GM12878 (cell line): Measurements from ENCODE around the gene RSRP1. TPM values are rescaled to one million over a fixed set of nuclear protein-coding genes. Genes with fewer than 3 reads are reported as not detected.

Experiments
- ATAC-seq: fragments of 200-7000 bp; cut with Tn5 transposase; 3 replicates; pipeline ENCODE4 v1.9.1; 2020; ENCODE audit warnings: mild to moderate bottlenecking, moderate library complexity
- BruUV-seq: library from RNA; stranded (reverse); fragments of 400-500 nt; replicated peaks from 2 replicates; lab custom pipeline; 2021; lab: Mats Ljungman, UMichigan
- CTCF ChIA-PET: fragments of 300-600 bp; sonication (Branson Sonifier 250); formaldehyde crosslinking; extraction: SDS; loops from one replicate; lab custom pipeline; 2021; ENCODE audit warnings: inconsistent platforms; lab: Yijun Ruan, JAX
- POLR2A ChIA-PET: fragments of 350-600 bp; formaldehyde crosslinking; extraction: SDS; loops from one replicate; lab custom pipeline; 2021; ENCODE audit warnings: inconsistent platforms; lab: Charles Lee
- RAD21 ChIA-PET: fragments of 300-600 bp; sonication (Branson Sonifier 250); formaldehyde crosslinking; loops from one replicate; lab custom pipeline; 2023; ENCODE audit warnings: antibody characterized with exemption; ENCODE audit not compliant: unreplicated experiment; lab: Charles Lee
- SMC1A ChIA-PET: fragments of 300-600 bp; sonication (Branson Sonifier 250); formaldehyde crosslinking; loops from one replicate; lab custom pipeline; 2023; ENCODE audit not compliant: unreplicated experiment, uncharacterized antibody; lab: Charles Lee
- DNase-seq: peaks from one replicate; pipeline ENCODE4 v3.0.0-alpha.2; 2011; ENCODE audit warnings: low read depth, low spot score
- FAIRE-seq: peaks from 3 replicates; lab custom pipeline; 2011; peaks lifted over from hg19 to GRCh38; lab: Jason Lieb, UNC
- H2AFZ ChIP-seq: 2 replicates; pipeline ENCODE4 v1.6.0; 2011; ENCODE audit warnings: low read depth, low read length, control low read depth; ENCODE audit not compliant: control insufficient read depth
- H3K27ac ChIP-seq: 2 replicates; pipeline ENCODE4 v1.5.1; 2011; ENCODE audit warnings: control low read depth; ENCODE audit not compliant: control insufficient read depth, insufficient read depth
- H3K27me3 ChIP-seq, 2 experiments: replicated peaks in 1 of 2; 2 replicates each; pipeline versions ENCODE4 v1.6.0 to v1.6.1; 2011; ENCODE audit warnings: low read length in 1 of 2; ENCODE audit not compliant: control insufficient read depth in 2 of 2, insufficient read depth in 2 of 2
- H3K36me3 ChIP-seq, 2 experiments: 2 replicates each; pipeline ENCODE4 v1.5.1; 2011; ENCODE audit warnings: low read length in 1 of 2; ENCODE audit not compliant: control insufficient read depth in 2 of 2, insufficient read depth in 2 of 2
- H3K4me1 ChIP-seq: 2 replicates; pipeline ENCODE4 v1.6.1; 2011; ENCODE audit warnings: mild to moderate bottlenecking, low read length, moderate library complexity, mixed read lengths; ENCODE audit not compliant: control insufficient read depth, insufficient read depth
- H3K4me2 ChIP-seq: 2 replicates; pipeline ENCODE4 v1.6.0; 2011; ENCODE audit warnings: control low read depth; ENCODE audit not compliant: control insufficient read depth, insufficient read depth
- H3K4me3 ChIP-seq: fragments of 200-600 bp; sonication (generic); 2 replicates; pipeline ENCODE4 v1.5.1; 2016
- H3K79me2 ChIP-seq: 2 replicates; pipeline ENCODE4 v1.6.0; 2011; ENCODE audit warnings: low read length; ENCODE audit not compliant: control insufficient read depth, insufficient read depth
- H3K9ac ChIP-seq: 2 replicates; pipeline ENCODE4 v1.8.0; 2011; ENCODE audit warnings: low read length, control low read depth, mixed read lengths; ENCODE audit not compliant: control insufficient read depth, insufficient read depth
- H3K9me3 ChIP-seq: replicated peaks from 3 replicates; pipeline ENCODE4 v1.5.1; 2011; ENCODE audit warnings: mild to moderate bottlenecking, low read length; ENCODE audit not compliant: control insufficient read depth, insufficient read depth
- H4K20me1 ChIP-seq: 2 replicates; pipeline ENCODE4 v1.6.0; 2011; ENCODE audit not compliant: control insufficient read depth, insufficient read depth
- KAT2A ChIP-seq: conservative IDR thresholded peaks from 2 replicates; pipeline ENCODE4 v1.6.1; 2011; ENCODE audit warnings: low read depth, low read length; ENCODE audit not compliant: control insufficient read depth
- PAX8 ChIP-seq: fragments of 450-650 bp; IDR thresholded peaks from 2 replicates; pipeline ENCODE4 v1.6.1; 2017; ENCODE audit warnings: mild to moderate bottlenecking, moderate library complexity
- RELA ChIP-seq: fragments of 450-650 bp; IDR thresholded peaks from 2 replicates; pipeline ENCODE4 v1.8.0; 2014; ENCODE audit warnings: borderline replicate concordance; ENCODE audit not compliant: partially characterized antibody
- SMC3 ChIP-seq: IDR thresholded peaks from 2 replicates; pipeline ENCODE4 v1.6.1; 2011; ENCODE audit warnings: low read length, improper control_type of control experiment, borderline replicate concordance
- WGBS: methylation state at CpG from one replicate; pipeline ENCODE4 v1.1.6; 2016; ENCODE audit warnings: low lambda C conversion rate; ENCODE audit not compliant: insufficient replicate concordance, insufficient coverage; ENCODE audit errors: missing lambda C conversion rate; 5-methylcytosine and 5-hydroxymethylcytosine counted together
- in situ Hi-C: fragments of 300-500 bp; cut with MboI; formaldehyde crosslinking; loops from 9 replicates; pipeline ENCODE4 v1.14.3; 2018; ENCODE audit warnings: mixed read lengths
- intact Hi-C: fragments of 100-400 bp; cut with micrococcal nuclease; formaldehyde crosslinking; loops from one replicate; pipeline ENCODE4 v1.14.2; 2022; ENCODE audit not compliant: unreplicated experiment
- polyA plus RNA-seq, 11 experiments: library from polyadenylated mRNA; depleted of rRNA in 4 of 11; unstranded in 6 of 11; stranded (reverse) in 5 of 11; fragments of >200 nt; fragmentation: Nextera tagmentation in 4 of 11; fragmentation: Illumina TruSeq in 1 of 11; extraction: Ambion mirVana in 4 of 11; extraction: Trizol in 1 of 11; gene quantifications; 1 replicate in 1 of 11; 2 replicates in 10 of 11; pipeline versions ENCODE4 v1.2.1 to v1.2.3, GENCODE V29; 2011 to 2016; ENCODE audit warnings: inconsistent platforms in 2 of 11, missing spikeins in 2 of 11, low read depth in 1 of 11
- total RNA-seq, 4 experiments: library from RNA; depleted of rRNA in 3 of 4; stranded (reverse); fragments of >200 nt in 3 of 4; fragmentation: Illumina TruSeq in 1 of 4; extraction: Trizol in 1 of 4; gene quantifications; 2 replicates each; pipeline versions ENCODE4 v1.2.1 to v1.2.3, GENCODE V29; 2013 to 2021
- TF ChIP-seq, protein P1 (sequence below): IDR thresholded peaks from 2 replicates; pipeline ENCODE4 v1.6.1; 2012; ENCODE audit warnings: improper control_type of control experiment, low read depth, low read length; ENCODE audit not compliant: insufficient replicate concordance

Gene RSRP1
- total and polyA plus RNA-seq, 10 of the 15 experiments (the other 5 are each of a cell fraction or from before 2014, with no cell fraction given) = 23.5 to 128 (median 90.0) TPM

GRCh38 chr1:25212725-25213124 is 34.5 kb downstream of the RSRP1 start:
- H3K4me3 ChIP-seq = no peak overlapping the region
- no peak overlapping the region for H3K9ac ChIP-seq
- WGBS = 37% methylated on average over 5 of the region's 5 CpGs
- intact Hi-C loops = no loop called here
- FAIRE-seq (no peak), DNase-seq (no peak), ATAC-seq (no peak)
- no peaks in the 10 kb centered on the region for H3K27me3 ChIP-seq
- H2AFZ ChIP-seq = no peak overlapping the region
- ChIA-PET RAD21 (interaction anchor here (0.6 kb wide), 1 partner anchor 36 kb away, joined by 3 read pairs; no protein-coding TSS in a partner anchor), CTCF (interaction anchor here (0.7 kb wide), 1 partner anchor 81 kb away, joined by 3 read pairs; no protein-coding TSS in a partner anchor), SMC1A (interaction anchor here (1.1 kb wide), 1 partner anchor 408 kb away, joined by 3 read pairs; no protein-coding TSS in a partner anchor), POLR2A (no interaction called here)
- H3K9me3 ChIP-seq = no peaks in the 10 kb centered on the region
- no peak overlapping the region for H3K27ac ChIP-seq
- TF ChIP-seq RELA (no peak), KAT2A (no peak), SMC3 (no peak), PAX8 (no peak)
- TF ChIP-seq, protein P1, sequence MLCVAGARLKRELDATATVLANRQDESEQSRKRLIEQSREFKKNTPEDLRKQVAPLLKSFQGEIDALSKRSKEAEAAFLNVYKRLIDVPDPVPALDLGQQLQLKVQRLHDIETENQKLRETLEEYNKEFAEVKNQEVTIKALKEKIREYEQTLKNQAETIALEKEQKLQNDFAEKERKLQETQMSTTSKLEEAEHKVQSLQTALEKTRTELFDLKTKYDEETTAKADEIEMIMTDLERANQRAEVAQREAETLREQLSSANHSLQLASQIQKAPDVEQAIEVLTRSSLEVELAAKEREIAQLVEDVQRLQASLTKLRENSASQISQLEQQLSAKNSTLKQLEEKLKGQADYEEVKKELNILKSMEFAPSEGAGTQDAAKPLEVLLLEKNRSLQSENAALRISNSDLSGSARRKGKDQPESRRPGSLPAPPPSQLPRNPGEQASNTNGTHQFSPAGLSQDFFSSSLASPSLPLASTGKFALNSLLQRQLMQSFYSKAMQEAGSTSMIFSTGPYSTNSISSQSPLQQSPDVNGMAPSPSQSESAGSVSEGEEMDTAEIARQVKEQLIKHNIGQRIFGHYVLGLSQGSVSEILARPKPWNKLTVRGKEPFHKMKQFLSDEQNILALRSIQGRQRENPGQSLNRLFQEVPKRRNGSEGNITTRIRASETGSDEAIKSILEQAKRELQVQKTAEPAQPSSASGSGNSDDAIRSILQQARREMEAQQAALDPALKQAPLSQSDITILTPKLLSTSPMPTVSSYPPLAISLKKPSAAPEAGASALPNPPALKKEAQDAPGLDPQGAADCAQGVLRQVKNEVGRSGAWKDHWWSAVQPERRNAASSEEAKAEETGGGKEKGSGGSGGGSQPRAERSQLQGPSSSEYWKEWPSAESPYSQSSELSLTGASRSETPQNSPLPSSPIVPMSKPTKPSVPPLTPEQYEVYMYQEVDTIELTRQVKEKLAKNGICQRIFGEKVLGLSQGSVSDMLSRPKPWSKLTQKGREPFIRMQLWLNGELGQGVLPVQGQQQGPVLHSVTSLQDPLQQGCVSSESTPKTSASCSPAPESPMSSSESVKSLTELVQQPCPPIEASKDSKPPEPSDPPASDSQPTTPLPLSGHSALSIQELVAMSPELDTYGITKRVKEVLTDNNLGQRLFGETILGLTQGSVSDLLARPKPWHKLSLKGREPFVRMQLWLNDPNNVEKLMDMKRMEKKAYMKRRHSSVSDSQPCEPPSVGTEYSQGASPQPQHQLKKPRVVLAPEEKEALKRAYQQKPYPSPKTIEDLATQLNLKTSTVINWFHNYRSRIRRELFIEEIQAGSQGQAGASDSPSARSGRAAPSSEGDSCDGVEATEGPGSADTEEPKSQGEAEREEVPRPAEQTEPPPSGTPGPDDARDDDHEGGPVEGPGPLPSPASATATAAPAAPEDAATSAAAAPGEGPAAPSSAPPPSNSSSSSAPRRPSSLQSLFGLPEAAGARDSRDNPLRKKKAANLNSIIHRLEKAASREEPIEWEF = no peak
- H3K4me2 ChIP-seq = no peak overlapping the region
- in situ Hi-C loops = no loop called here
- no peaks in the 10 kb centered on the region for H4K20me1 ChIP-seq
- no peaks in the 10 kb centered on the region for H3K4me1 ChIP-seq
- H3K36me3 ChIP-seq = no peaks in the 10 kb centered on the region
- H3K79me2 ChIP-seq = no peaks in the 10 kb centered on the region
- BruUV-seq = no TSS peak
